ENCODE measurements around the gene LTB. TPM values are rescaled to one million over a fixed set of nuclear protein-coding genes. Genes with fewer than 3 reads are reported as not detected.
A peak's percentile ranks its signal among the peaks of the same experiment; 100 is the strongest.

The LTB gene
- total and polyA plus RNA-seq, 2 of the 13 experiments (the other 11 are each of a cell fraction or from before 2014, with no cell fraction given) = 0.09 to 0.22 TPM

- TF ChIP-seq CSRNP1 (CRISPR knock-in tag; IDR thresholded peaks at IDR 0.05) = 0 out of 2 replicates have a peak, but pooled peaks have one; percentile 28
- TF ChIP-seq KDM3A (CRISPR knock-in tag; IDR thresholded peaks at IDR 0.05; ENCODE audit: low read depth) = peak; percentile 72
- no peak for TF ChIP-seq RFX5 (IDR thresholded peaks at IDR 0.05; ENCODE audit: low read depth, low read length)
- peak; percentile 62; the same call in 1 of the 2 replicates for TF ChIP-seq YEATS4 (CRISPR knock-in tag; IDR thresholded peaks at IDR 0.05; ENCODE audit: borderline replicate concordance)
- no peak for TF ChIP-seq MEF2D (CRISPR knock-in tag; IDR thresholded peaks at IDR 0.05)
- TF ChIP-seq POLR2AphosphoS2 (IDR thresholded peaks at IDR 0.05; ENCODE audit: low read depth, low read length) = no peak
- TF ChIP-seq ZNF564 (CRISPR knock-in tag; IDR thresholded peaks at IDR 0.05) = peak; percentile 67; the same call in 1 of the 2 replicates
- no peak for TF ChIP-seq ZNF784 (CRISPR knock-in tag; IDR thresholded peaks at IDR 0.05; ENCODE audit: borderline replicate concordance)
- TF ChIP-seq ZNF138 (CRISPR knock-in tag; IDR thresholded peaks at IDR 0.05; ENCODE audit: low read depth) = no peak
- no peak for TF ChIP-seq ZNF407 (CRISPR knock-in tag; IDR thresholded peaks at IDR 0.05; ENCODE audit: not compliant biosample characterization)
- TF ChIP-seq TFE3 (CRISPR knock-in tag; IDR thresholded peaks at IDR 0.05) = no peak; the same call in 1 of the 2 replicates
- TF ChIP-seq ZNF678 (CRISPR knock-in tag; IDR thresholded peaks at IDR 0.05) = no peak
Observed at GRCh38 chr6:31546958-31547726, 35.1 kb downstream of the LTB start, which contains the start of gene NFKBIL1 (continued).
